SK-N-MC (cell line): ENCODE data around the gene FAXC.
"Not testable (repeated sequence)": the region's sequence is repeated elsewhere in the genome, so short reads cannot be mapped to it uniquely, and the experiment has no call there.

Source experiments
- DNase-seq: peaks from one replicate; pipeline ENCODE4 v3.0.0-alpha.2; 2011; ENCODE audit warnings: low read depth, low spot score
- H3K27ac ChIP-seq: fragments of 200-600 bp; sonication (generic); 2 replicates; pipeline ENCODE4 v1.5.1; 2016; ENCODE audit warnings: mixed run types
- H3K36me3 ChIP-seq: fragments of 200-600 bp; sonication (generic); 2 replicates; pipeline ENCODE4 v1.6.1; 2017; ENCODE audit warnings: antibody characterized with exemption, low read length, mixed read lengths; ENCODE audit not compliant: insufficient read depth
- H3K4me3 ChIP-seq: fragments of 200-600 bp; sonication (generic); 2 replicates; pipeline ENCODE4 v1.5.1; 2016
- H3K9ac ChIP-seq: fragments of 200-600 bp; sonication (generic); 2 replicates; pipeline ENCODE4 v1.8.0; 2017; ENCODE audit warnings: mixed run types, mixed read lengths; ENCODE audit not compliant: insufficient read length
- H3K9me3 ChIP-seq: fragments of 200-600 bp; sonication (generic); 2 replicates; pipeline ENCODE4 v1.6.1; 2017; ENCODE audit warnings: low read depth, mild to moderate bottlenecking, antibody characterized with exemption, low read length, moderate library complexity, mixed read lengths
- EZH2 ChIP-seq: fragments of 200-600 bp; sonication (generic); IDR thresholded peaks from one replicate; pipeline ENCODE4 v1.6.1; 2017; ENCODE audit warnings: antibody characterized with exemption
- FOXP2 ChIP-seq: optimal IDR thresholded peaks from 2 replicates; pipeline ENCODE3; 2011; ENCODE audit warnings: mild to moderate bottlenecking, moderate library complexity; ENCODE audit not compliant: insufficient read depth; ENCODE audit errors: extremely low read length, control extremely low read depth
- POLR2AphosphoS5 ChIP-seq: IDR thresholded peaks from 2 replicates; pipeline ENCODE4 v1.6.1; 2012; ENCODE audit warnings: mild to moderate bottlenecking, low read depth, low read length, borderline replicate concordance

FAXC gene

DNA sequence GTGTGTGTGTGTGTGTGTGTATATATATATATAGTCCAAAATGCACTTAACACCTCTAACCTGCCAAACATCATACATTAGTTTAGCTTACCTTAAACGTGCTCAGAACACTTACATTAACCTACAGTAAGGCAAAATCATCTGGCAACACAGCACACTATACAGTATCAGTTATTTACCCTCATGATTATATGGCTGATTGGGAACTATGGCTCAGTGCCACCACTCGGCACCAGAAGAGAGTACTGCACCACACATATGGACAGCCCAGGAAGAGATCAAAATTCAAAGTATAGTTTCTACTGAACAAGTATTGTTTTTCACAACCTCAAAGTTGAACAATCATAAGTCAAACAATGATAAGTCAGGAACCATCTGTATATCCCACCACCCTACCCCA is 59.8 kb downstream of the FAXC start:
- Histone ChIP-seq H3K4me3 (no peak overlapping the region), H3K36me3 (no peaks in the 10 kb centered on the region), H3K27ac (no peak overlapping the region), H3K9ac (no peak overlapping the region), H3K9me3 (no peaks in the 10 kb centered on the region)
- TF ChIP-seq FOXP2 (no peak), POLR2AphosphoS5 (no peak), EZH2 (no peak)
- DNase-seq = no peak

DNA sequence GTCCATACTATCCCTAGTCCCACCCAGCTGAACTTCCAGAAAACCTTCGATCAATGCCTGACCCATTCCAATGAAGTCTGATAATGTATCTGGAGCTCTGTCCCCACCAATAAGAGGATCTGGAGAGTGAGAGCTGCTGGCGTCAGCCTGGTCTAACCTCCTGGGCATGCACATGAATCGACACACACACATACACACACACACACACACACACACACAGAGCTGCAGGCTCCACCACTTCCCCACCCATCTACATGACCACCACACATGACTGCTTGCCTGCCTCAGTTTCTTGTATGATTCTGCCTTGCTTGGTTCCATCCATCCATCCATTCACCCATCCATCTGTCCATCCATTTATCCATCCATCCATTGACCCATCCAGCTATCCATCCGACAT is 60.8 kb downstream of the FAXC start:
- Histone ChIP-seq H3K9ac (no peak overlapping the region), H3K9me3 (no peaks in the 10 kb centered on the region), H3K27ac (no peak overlapping the region), H3K36me3 (no peaks in the 10 kb centered on the region), H3K4me3 (no peak overlapping the region)
- TF ChIP-seq EZH2 (no peak), FOXP2 (no peak), POLR2AphosphoS5 (no peak)
- DNase-seq = no peak

DNA sequence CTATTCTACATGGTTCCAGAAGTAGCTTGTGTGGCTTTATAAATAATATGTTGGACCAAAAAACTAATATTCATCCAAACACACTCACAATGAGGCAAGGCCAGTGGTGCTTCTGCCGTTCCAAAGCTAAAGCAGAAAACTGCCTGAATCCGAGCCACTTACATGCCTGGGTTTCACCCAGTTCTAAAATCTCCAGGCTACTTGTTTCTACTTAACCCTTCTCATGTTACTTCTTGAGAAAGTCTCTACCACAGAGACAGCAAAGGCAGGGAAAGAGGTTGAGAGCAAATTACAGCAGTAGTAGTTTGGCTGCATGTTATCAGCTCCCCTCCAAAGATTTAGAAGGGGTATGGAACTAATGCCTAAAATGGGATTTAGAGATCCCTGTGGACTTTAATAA is 62.0 kb downstream of the FAXC start:
- no peak overlapping the region for H3K27ac ChIP-seq
- no peak overlapping the region for H3K4me3 ChIP-seq
- H3K36me3 ChIP-seq = no peaks in the 10 kb centered on the region
- TF ChIP-seq POLR2AphosphoS5 (no peak), FOXP2 (no peak), EZH2 (no peak)
- H3K9ac ChIP-seq = no peak overlapping the region
- no peak for DNase-seq
- H3K9me3 ChIP-seq = no peaks in the 10 kb centered on the region

DNA sequence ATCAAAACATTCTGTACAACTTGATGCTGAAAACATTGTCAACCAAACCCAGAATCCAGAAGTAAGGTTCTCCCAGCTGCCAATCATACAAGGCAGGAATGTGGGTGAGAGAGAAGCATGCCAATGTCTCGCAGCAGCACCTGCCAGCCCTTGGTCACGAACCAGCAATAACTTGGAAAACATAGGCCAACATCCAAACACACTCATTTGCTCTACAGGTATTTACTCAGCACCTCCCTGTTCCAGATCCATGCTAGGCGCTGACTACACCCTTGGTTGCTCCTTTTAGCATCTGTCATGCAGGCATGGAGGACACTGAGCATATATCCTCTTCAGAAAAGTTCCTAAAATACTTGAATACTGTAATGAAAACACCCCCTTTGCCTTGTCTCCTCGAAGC is 63.6 kb downstream of the FAXC start:
- H3K27ac ChIP-seq = no peak overlapping the region

DNA sequence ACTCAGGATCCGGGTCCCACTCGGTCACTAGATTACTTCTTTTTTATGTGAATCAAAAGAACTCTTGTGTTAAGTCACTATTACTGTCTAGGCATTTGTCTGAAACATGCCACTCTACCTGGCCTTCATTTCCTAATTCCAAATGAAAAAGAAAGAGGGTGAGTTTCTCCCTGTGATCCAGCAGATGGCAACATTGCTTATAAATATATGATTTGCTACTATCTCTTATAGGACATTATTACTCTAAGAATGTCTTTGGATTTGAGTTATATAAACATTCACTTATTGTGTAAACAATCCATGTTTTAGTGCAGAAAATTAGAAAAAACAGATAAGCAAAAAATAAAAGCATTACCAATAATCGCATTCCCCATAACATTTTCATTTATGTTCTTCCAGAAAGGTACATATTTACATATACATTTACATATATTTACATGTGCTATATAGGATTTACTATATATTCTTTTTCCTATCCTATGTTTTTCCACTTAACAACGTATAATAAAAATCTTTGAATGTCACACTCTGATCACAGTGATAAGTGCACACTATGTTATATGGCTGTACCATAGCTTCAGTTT is 66.9 kb downstream of the FAXC start:
- no peaks in the 10 kb centered on the region for H3K36me3 ChIP-seq
- no peaks in the 10 kb centered on the region for H3K9me3 ChIP-seq
- TF ChIP-seq FOXP2 (no peak), EZH2 (no peak), POLR2AphosphoS5 (no peak)
- no peak overlapping the region for H3K9ac ChIP-seq
- peak; percentile 2 for DNase-seq
- no peak overlapping the region for H3K27ac ChIP-seq
- H3K4me3 ChIP-seq = no peak overlapping the region

More for the DNA sequence above, 63.6 kb downstream of the FAXC start:
- H3K36me3 ChIP-seq = no peaks in the 10 kb centered on the region
- TF ChIP-seq EZH2 = no peak
- TF ChIP-seq FOXP2 = no peak
- no peak for TF ChIP-seq POLR2AphosphoS5
- H3K9ac ChIP-seq = no peak overlapping the region
- H3K9me3 ChIP-seq = no peaks in the 10 kb centered on the region
- no peak for DNase-seq
- H3K4me3 ChIP-seq = no peak overlapping the region

DNA sequence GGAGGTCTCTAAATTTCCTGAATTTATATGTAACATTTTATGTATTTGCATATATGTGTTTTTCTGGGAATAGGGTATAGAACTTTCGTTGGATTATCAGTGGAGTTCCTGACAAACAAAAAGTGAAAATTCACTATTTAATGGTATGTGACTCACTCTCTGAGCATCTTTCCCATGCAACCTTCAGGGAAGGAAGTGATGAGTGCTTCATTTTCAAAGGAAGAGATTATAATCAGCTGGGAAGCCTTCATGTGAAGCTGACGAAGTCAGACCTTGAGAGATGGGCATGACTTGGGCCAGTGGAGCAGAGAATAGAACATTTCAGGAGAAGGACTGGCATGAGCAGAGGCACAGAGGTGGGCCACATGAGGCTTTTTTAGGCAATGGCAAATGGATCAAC is 72.7 kb downstream of the FAXC start:
- no peak for DNase-seq
- H3K9ac ChIP-seq = no peak overlapping the region
- no peak overlapping the region for H3K27ac ChIP-seq
- no peaks in the 10 kb centered on the region for H3K36me3 ChIP-seq
- no peaks in the 10 kb centered on the region for H3K9me3 ChIP-seq
- TF ChIP-seq EZH2 (no peak), POLR2AphosphoS5 (no peak), FOXP2 (no peak)
- H3K4me3 ChIP-seq = no peak overlapping the region

DNA sequence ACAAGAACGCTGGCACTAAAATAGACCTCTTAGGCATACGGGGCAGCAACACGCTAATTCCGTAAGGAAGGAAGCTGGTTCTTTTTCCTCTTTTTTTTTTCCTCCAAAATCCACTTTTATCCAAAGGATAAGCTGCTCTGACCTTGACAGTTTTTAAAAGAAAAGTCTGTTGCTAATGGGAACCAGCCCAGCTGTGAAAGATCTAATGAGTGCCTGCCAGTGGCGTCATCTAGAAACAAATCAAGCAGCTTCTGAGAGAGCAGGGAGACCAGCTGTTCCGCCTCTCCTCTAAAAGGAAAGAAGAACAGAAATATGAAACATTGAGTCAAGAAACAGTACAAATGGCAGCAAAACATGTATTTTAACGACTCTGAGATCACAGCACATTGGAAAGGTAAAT is 78.6 kb downstream of the FAXC start:
- TF ChIP-seq EZH2 (no peak), POLR2AphosphoS5 (no peak)
- no peak for DNase-seq
- Histone ChIP-seq H3K9ac (no peak overlapping the region), H3K36me3 (no peaks in the 10 kb centered on the region), H3K9me3 (no peaks in the 10 kb centered on the region), H3K27ac (no peak overlapping the region), H3K4me3 (no peak overlapping the region)

DNA sequence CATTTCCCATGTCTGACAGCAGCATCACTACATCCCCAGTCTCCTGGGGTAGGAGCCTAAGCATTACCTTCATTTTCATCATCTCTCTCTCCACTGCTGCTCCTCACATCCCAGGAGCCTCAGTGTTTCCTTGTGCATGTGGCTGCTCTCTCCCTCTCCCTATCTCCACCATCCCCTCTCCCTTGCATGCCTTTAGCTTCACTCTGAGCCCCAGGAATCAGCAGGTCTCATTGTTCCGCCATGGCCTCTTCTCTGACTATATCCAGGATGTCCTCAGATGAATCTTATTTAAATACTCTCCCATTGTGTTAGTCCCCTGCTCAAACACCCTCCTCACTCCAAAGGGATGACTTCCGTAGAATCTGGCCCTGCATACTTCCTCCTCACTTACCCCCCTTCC is 79.4 kb downstream of the FAXC start:
- Histone ChIP-seq H3K36me3 (no peaks in the 10 kb centered on the region), H3K27ac (no peak overlapping the region), H3K9me3 (no peaks in the 10 kb centered on the region), H3K4me3 (no peak overlapping the region), H3K9ac (no peak overlapping the region)
- DNase-seq = no peak
- no peak for TF ChIP-seq POLR2AphosphoS5
- no peak for TF ChIP-seq FOXP2
- TF ChIP-seq EZH2 = no peak

DNA sequence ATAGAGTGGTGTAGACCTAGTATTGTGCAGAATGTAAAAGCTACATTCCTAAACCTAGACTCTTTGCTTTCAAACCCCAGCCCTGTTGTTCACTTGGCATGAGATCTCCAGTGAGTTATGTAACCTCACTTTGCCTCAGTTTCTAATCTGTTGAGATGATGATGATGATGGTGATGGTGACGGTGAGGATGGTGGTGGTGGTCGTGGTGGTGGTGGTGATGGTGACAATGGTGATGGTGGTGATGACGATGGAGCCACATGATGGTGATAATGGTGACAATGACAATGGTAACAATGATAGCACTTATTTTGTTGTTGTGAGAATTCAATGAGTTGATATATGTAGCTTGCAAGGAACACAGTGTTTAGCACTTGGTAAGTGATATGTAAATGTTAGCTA is 80.3 kb downstream of the FAXC start:
- no peaks in the 10 kb centered on the region for H3K36me3 ChIP-seq
- no peak overlapping the region for H3K4me3 ChIP-seq
- no peak overlapping the region for H3K9ac ChIP-seq
- no peak for TF ChIP-seq EZH2
- TF ChIP-seq FOXP2 = no peak
- no peak for TF ChIP-seq POLR2AphosphoS5
- no peak for DNase-seq
- H3K27ac ChIP-seq = no peak overlapping the region
- H3K9me3 ChIP-seq = no peaks in the 10 kb centered on the region

DNA sequence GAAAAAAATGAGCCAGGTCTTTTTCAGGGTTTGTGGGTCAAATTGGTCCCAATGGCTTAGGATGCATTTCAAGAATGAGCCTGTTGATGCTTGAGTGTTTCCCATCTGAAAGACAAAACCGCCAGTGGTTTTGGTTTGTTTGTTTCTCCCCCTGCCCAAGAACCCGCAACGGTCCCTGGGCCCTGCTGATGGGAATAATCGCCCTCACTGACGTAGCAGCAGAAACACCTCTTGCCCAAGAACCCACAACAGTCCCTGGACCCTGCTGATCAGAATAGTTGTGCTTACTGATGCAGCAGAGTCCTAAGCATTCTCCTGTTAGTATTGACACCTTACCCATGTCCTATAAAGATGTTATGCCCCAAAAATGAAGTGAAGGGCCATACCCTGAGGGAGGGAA is 82.5 kb downstream of the FAXC start:
- not testable (repeated sequence) for H3K27ac ChIP-seq, H3K36me3 ChIP-seq, H3K9me3 ChIP-seq, DNase-seq, H3K4me3 ChIP-seq, H3K9ac ChIP-seq

DNA sequence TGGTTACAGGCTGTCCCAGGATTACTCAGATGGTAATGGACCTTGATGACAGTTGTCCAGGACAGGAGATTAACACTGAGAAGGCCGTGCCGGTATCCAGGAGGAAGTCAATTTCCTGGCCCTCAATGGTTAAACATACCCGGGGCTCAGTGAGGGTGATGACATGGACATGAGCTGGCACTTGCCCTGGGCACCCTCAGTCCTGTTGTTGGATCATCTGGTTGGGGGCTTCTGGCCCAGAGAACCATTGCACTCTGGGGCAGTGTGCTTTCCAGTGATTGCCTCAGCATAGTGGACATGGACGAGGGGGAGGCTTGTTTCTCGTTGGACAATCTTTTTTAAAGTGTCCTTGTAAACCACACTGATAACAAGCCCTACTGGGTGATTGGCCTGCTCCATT is 84.0 kb downstream of the FAXC start:
- not testable (repeated sequence) for H3K4me3 ChIP-seq, H3K9ac ChIP-seq, DNase-seq, H3K9me3 ChIP-seq, H3K27ac ChIP-seq, H3K36me3 ChIP-seq
